ENCODE data around the gene ADAT3. TPM values are rescaled to one million over a fixed set of nuclear protein-coding genes. Genes with fewer than 3 reads are reported as not detected.

The ADAT3 gene
- total RNA-seq, 4 donors from 2014 or later: 18.7 to 73.2 (median 30.3) TPM

DNA sequence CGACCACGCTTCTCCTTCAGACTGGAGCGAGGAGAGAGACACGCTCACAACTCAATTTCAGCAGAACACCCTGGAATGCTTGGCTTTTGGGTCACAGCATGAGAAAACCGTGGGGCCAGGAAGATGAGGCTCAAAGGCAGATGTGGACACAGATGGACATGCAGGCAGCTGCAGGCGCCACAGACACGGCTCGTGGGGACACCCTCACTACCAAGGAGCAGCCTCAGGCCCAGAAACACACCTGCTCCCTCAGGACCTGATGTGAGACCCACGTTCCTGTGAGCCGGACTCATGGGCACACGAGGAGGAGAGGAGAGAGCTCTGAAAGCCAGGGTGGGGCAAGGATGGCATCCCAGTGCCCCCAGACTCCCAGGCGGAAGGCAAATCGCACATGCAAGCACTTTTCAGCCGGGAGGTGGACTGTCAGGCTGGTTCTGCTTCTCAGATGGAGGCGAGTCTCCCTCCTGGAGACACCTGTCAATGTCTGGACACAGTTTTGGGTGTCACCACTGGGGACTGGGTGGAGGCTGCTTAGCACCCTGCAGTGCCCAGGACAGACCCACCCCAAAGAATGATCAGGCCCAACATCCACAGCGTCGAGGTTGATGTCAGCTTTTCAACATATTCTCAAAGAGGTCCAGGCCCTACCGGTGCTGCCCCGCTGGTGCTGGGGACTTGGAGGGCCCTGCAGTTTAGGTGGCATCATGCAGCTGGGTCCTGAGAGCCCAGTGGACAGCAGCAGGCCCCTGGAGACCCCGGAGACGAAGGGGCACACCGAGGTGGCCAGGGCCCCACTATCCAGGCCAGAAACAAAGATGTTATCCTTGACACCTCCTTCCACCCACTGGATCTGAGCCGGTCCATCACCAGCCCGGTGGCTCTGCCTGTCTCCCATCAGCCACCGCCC lies 22.2 kb upstream of the ADAT3 start:
- peak overlapping the region; percentile 85 to 95 (median 90) for H3K27ac ChIP-seq
- H3K9me3 ChIP-seq: no peaks in the 10 kb centered on the region
- no peak for TF ChIP-seq POLR2AphosphoS5 (IDR thresholded peaks at IDR 0.05)
- TF ChIP-seq, protein P1, sequence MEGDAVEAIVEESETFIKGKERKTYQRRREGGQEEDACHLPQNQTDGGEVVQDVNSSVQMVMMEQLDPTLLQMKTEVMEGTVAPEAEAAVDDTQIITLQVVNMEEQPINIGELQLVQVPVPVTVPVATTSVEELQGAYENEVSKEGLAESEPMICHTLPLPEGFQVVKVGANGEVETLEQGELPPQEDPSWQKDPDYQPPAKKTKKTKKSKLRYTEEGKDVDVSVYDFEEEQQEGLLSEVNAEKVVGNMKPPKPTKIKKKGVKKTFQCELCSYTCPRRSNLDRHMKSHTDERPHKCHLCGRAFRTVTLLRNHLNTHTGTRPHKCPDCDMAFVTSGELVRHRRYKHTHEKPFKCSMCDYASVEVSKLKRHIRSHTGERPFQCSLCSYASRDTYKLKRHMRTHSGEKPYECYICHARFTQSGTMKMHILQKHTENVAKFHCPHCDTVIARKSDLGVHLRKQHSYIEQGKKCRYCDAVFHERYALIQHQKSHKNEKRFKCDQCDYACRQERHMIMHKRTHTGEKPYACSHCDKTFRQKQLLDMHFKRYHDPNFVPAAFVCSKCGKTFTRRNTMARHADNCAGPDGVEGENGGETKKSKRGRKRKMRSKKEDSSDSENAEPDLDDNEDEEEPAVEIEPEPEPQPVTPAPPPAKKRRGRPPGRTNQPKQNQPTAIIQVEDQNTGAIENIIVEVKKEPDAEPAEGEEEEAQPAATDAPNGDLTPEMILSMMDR (IDR thresholded peaks at IDR 0.05): no peak
- no peak for TF ChIP-seq EP300 (IDR thresholded peaks at IDR 0.05; ENCODE audit: low read depth)
- TF ChIP-seq POLR2A (IDR thresholded peaks at IDR 0.05): no peak
- no peaks in the 10 kb centered on the region for H3K36me3 ChIP-seq
- H3K27me3 ChIP-seq: no peaks in the 10 kb centered on the region
- 71 to 75% methylated on average over 4 to 24 of the region's 25 CpGs for WGBS, 2 donors (ENCODE audit: low coverage in 1 of 2)
- no peak for DNase-seq
- intact Hi-C loops (cut with DNase I; ENCODE audit: low total_unique reads) (no loop called here), in situ Hi-C loops (cut with MboI; ENCODE audit: low pct_ligation_motif_present in 1 of 4, low pct_unique_long_range_greater_than_20kb in 1 of 4, low sequenced_read_pairs in 3 of 4) (no loop called here)
- H3K4me1 ChIP-seq: peaks cover 22 to 39% (median 26%) of the 10 kb centered on the region in 4 donors
- H3K4me3 ChIP-seq: peak overlapping the region in 1 of 4 donors; percentile 100

DNA sequence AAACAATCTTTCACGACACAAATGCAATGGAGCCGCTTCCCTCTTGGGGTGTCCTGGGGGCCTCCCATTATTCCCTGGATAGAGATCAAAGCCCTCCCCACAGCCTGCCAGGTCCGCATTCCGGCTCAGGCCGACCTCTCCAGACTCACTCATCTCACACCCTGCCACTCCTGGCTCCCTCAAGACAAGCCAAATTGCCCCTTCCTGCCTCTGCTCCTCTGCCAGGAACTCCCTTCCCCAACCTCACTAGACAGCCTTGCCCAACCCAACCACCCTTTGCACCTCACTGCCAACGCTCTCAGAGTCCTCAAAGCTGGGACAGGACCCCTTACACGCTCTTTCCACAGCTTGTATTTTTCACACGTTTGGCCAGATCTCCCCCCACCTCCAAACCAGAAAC lies 21.4 kb upstream of the ADAT3 start:
- in situ Hi-C loops (cut with MboI; ENCODE audit: low pct_ligation_motif_present in 1 of 4, low pct_unique_long_range_greater_than_20kb in 1 of 4, low sequenced_read_pairs in 3 of 4) (no loop called here), intact Hi-C loops (cut with DNase I; ENCODE audit: low total_unique reads) (no loop called here)
- TF ChIP-seq POLR2AphosphoS5 (IDR thresholded peaks at IDR 0.05) (no peak), POLR2A (IDR thresholded peaks at IDR 0.05) (no peak), EP300 (IDR thresholded peaks at IDR 0.05; ENCODE audit: low read depth) (no peak)
- TF ChIP-seq, protein P1 (IDR thresholded peaks at IDR 0.05): no peak
- DNase-seq: no peak
- Histone ChIP-seq H3K27me3 (no peaks in the 10 kb centered on the region), H3K36me3 (no peaks in the 10 kb centered on the region), H3K27ac (peak overlapping the region; percentile 85 to 95 (median 90)), H3K4me1 (peaks cover 22 to 39% (median 26%) of the 10 kb centered on the region in 4 donors), H3K4me3 (peak overlapping the region in 3 of 4 donors; percentile 59 to 100 (median 91)), H3K9me3 (no peaks in the 10 kb centered on the region)
- WGBS, 2 donors (ENCODE audit: low coverage in 1 of 2): 10 to 27% methylated on average over 2 to 8 of the region's 8 CpGs

DNA sequence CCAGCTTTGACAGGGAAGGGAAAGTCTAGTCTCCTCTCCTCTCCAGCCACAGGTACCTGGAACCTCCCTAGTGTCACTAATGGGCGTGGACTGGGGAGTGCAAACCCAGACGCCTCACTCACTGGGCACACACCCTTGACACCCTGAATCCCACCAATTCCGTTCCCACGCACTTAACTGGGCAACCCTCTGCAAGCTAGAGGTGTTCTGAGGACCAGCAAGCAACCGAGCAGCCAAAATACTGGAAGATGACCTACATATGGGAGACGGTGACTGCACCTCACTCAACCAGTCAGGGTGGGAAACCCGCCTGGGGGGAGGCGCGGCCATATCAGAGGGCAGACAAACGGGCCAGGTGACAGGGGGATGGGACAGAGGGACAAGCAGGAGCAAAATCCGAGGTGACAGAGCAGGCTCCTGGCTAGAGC lies 20.9 kb upstream of the ADAT3 start:
- in situ Hi-C loops (cut with MboI; ENCODE audit: low pct_ligation_motif_present in 1 of 4, low pct_unique_long_range_greater_than_20kb in 1 of 4, low sequenced_read_pairs in 3 of 4): no loop called here
- DNase-seq: peak; percentile 47
- no peaks in the 10 kb centered on the region for H3K36me3 ChIP-seq
- no peaks in the 10 kb centered on the region for H3K27me3 ChIP-seq
- 4 to 6% methylated on average over 4 to 11 of the region's 11 CpGs for WGBS, 2 donors (ENCODE audit: low coverage in 1 of 2)
- peaks cover 22 to 39% (median 26%) of the 10 kb centered on the region in 4 donors for H3K4me1 ChIP-seq
- H3K27ac ChIP-seq: peak overlapping the region; percentile 85 to 95 (median 90)
- peak overlapping the region; percentile 59 to 100 (median 83) for H3K4me3 ChIP-seq
- intact Hi-C loops (cut with DNase I; ENCODE audit: low total_unique reads): no loop called here
- H3K9me3 ChIP-seq: no peaks in the 10 kb centered on the region
- TF ChIP-seq POLR2AphosphoS5 (IDR thresholded peaks at IDR 0.05) (peak in 1 of 3 donors; percentile 24), POLR2A (IDR thresholded peaks at IDR 0.05) (peak; percentile 15), EP300 (IDR thresholded peaks at IDR 0.05; ENCODE audit: low read depth) (no peak)
- TF ChIP-seq, protein P1 (IDR thresholded peaks at IDR 0.05): no peak

DNA sequence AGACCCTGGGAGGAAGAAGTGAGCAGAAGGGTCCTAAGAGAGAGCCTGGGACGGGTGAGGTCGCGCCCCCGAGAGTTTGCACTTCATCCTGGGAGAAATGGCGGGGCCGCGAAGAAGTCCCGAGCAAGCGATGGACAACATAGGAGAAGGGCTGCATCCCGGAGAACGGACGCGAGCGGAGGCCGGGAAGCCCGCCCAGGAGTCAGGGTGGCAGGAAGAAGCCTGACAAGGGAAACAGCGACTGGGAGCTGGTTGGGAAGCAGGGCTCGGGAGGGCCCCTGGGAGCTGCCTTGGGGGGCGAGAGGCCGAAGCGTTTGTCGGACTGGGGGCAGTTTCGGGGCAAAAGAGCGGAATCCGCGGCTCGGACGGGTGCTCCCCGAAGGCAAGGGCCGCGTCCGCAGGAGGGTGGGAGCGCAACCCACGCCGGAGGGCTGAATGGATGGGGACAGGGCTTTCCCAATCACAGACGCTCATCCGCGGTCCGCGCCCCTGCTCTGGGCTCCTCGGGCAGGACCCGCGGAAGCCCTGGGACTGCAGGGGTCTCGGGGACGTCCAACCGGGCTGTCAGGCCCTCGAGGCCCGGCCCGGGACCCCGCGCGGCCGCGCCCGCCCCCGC lies 20.4 kb upstream of the ADAT3 start:
- in situ Hi-C loops (cut with MboI; ENCODE audit: low pct_ligation_motif_present in 1 of 4, low pct_unique_long_range_greater_than_20kb in 1 of 4, low sequenced_read_pairs in 3 of 4): no loop called here
- H3K27ac ChIP-seq: peak overlapping the region; percentile 85 to 95 (median 90)

More for the DNA sequence above, 20.4 kb upstream of the ADAT3 start:
- H3K4me3 ChIP-seq: peak overlapping the region; percentile 59 to 100 (median 83)
- 0% methylated on average over 46 of the region's 56 CpGs; no CpG with 5 or more reads in 1 of the 2 donors for WGBS, 2 donors (ENCODE audit: low coverage in 1 of 2)
- no peaks in the 10 kb centered on the region for H3K9me3 ChIP-seq
- H3K27me3 ChIP-seq: no peaks in the 10 kb centered on the region
- H3K36me3 ChIP-seq: no peaks in the 10 kb centered on the region
- H3K4me1 ChIP-seq: peaks cover 22 to 39% (median 26%) of the 10 kb centered on the region in 4 donors
- TF ChIP-seq POLR2A (IDR thresholded peaks at IDR 0.05): no peak
- TF ChIP-seq, protein P1 (IDR thresholded peaks at IDR 0.05): no peak
- TF ChIP-seq POLR2AphosphoS5 (IDR thresholded peaks at IDR 0.05): no peak
- no peak for TF ChIP-seq EP300 (IDR thresholded peaks at IDR 0.05; ENCODE audit: low read depth)
- DNase-seq: no peak
- intact Hi-C loops (cut with DNase I; ENCODE audit: low total_unique reads): no loop called here
